Cardiac muscle cell (in vitro differentiated cells and primary cell): ENCODE data around the gene S100A11. TPM values are rescaled to one million over a fixed set of nuclear protein-coding genes. Genes with fewer than 3 reads are reported as not detected.

Experiments
- DNase-seq, 2 donors: peaks; one replicate each; pipeline versions ENCODE4 v3.0.0 to v3.0.0-alpha.2; 2010 to 2017; ENCODE audit warnings: low read depth in 1 of 2, low spot score in 1 of 2
- H3K27ac ChIP-seq: fragments of 200-600 bp; sonication (generic); 2 replicates; pipeline ENCODE4 v1.5.1; 2016
- H3K27me3 ChIP-seq: fragments of 200-600 bp; sonication (generic); 2 replicates; pipeline ENCODE4 v1.6.0; 2016; ENCODE audit warnings: control low read depth
- H3K36me3 ChIP-seq: fragments of 200-600 bp; sonication (generic); 2 replicates; pipeline ENCODE4 v1.5.1; 2016; ENCODE audit warnings: control low read depth
- H3K4me1 ChIP-seq: fragments of 200-600 bp; sonication (generic); 2 replicates; pipeline ENCODE4 v1.8.1; 2017; ENCODE audit warnings: low read depth, mild to moderate bottlenecking, mixed run types
- H3K4me3 ChIP-seq: fragments of 200-600 bp; sonication (generic); 2 replicates; pipeline ENCODE4 v1.5.1; 2016; ENCODE audit warnings: mild to moderate bottlenecking
- H3K9me3 ChIP-seq: fragments of 200-600 bp; sonication (generic); 2 replicates; pipeline ENCODE4 v1.5.1; 2017; ENCODE audit warnings: low read depth, mild to moderate bottlenecking, control low read depth
- CTCF ChIP-seq: IDR thresholded peaks from 2 replicates; pipeline ENCODE4 v1.5.1; 2012; ENCODE audit warnings: low read depth, mild to moderate bottlenecking, low read length
- polyA plus RNA-seq: library from polyadenylated mRNA; unstranded; fragments of >200 nt; fragmentation: Nextera tagmentation; extraction: Ambion mirVana; gene quantifications from 2 replicates; pipeline ENCODE4 v1.2.1, GENCODE V29; 2016
- total RNA-seq: library from RNA; depleted of rRNA; stranded (reverse); fragments of >200 nt; gene quantifications from 2 replicates; pipeline ENCODE4 v1.2.3, GENCODE V29; 2016

S100A11 gene
- total and polyA plus RNA-seq, 2 experiments from 2014 or later = 22.5 to 122 TPM

GRCh38 chr1:152007047-152007446 is 29.8 kb downstream of the S100A11 start:
- Histone ChIP-seq H3K27me3 (no peaks in the 10 kb centered on the region), H3K36me3 (no peaks in the 10 kb centered on the region), H3K9me3 (no peaks in the 10 kb centered on the region), H3K27ac (no peak overlapping the region), H3K4me1 (peaks cover 12% of the 10 kb centered on the region), H3K4me3 (no peak overlapping the region)
- no peak for DNase-seq
- no peak for TF ChIP-seq CTCF

GRCh38 chr1:152005360-152005912 is 31.4 kb downstream of the S100A11 start:
- no peak overlapping the region for H3K27ac ChIP-seq
- no peaks in the 10 kb centered on the region for H3K9me3 ChIP-seq
- no peaks in the 10 kb centered on the region for H3K36me3 ChIP-seq
- H3K27me3 ChIP-seq = no peaks in the 10 kb centered on the region
- peaks cover 12% of the 10 kb centered on the region for H3K4me1 ChIP-seq
- no peak for TF ChIP-seq CTCF
- no peak overlapping the region for H3K4me3 ChIP-seq
- no peak for DNase-seq

- peaks cover 12% of the 10 kb centered on the region for H3K4me1 ChIP-seq
- no peaks in the 10 kb centered on the region for H3K9me3 ChIP-seq
- peak in 1 of 2 donors; percentile 14 for DNase-seq
- H3K36me3 ChIP-seq = no peaks in the 10 kb centered on the region
- H3K4me3 ChIP-seq = no peak overlapping the region
- peak; percentile 14 for TF ChIP-seq CTCF
- H3K27ac ChIP-seq = no peak overlapping the region
- peaks cover 9% of the 10 kb centered on the region for H3K27me3 ChIP-seq
Observed at GRCh38 chr1:152003846-152004442, 32.9 kb downstream of the S100A11 start.

DNA sequence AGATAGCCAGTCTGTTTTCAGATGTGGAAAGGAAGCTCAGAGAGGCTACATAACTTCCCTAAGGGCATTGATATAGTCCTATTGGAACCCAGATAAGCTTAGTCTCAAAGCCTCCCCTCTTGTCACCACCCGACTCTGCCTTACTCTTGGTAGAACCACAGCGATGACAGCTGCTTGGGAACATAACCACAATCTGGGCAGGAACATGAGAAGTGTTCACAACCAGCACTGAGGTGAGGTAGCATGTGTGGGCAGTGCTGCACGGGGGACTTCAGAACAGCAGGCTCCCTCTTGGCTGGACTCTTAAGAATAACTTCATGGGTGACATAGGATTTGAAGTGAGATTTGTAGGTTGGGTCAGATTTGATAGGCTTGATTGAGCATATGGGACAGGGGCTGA is 33.8 kb downstream of the S100A11 start:
- H3K4me1 ChIP-seq = peaks cover 12% of the 10 kb centered on the region
- no peaks in the 10 kb centered on the region for H3K9me3 ChIP-seq
- no peak overlapping the region for H3K27ac ChIP-seq
- H3K27me3 ChIP-seq = peaks cover 19% of the 10 kb centered on the region
- TF ChIP-seq CTCF = no peak
- H3K36me3 ChIP-seq = no peaks in the 10 kb centered on the region
- no peak overlapping the region for H3K4me3 ChIP-seq
- DNase-seq = peak; percentile 54 to 89

- H3K27ac ChIP-seq = no peak overlapping the region
- peak; percentile 84 to 97 for DNase-seq
- no peaks in the 10 kb centered on the region for H3K36me3 ChIP-seq
- no peak overlapping the region for H3K4me3 ChIP-seq
- peak; percentile 94 for TF ChIP-seq CTCF
- peaks cover 27% of the 10 kb centered on the region for H3K27me3 ChIP-seq
- peaks cover 12% of the 10 kb centered on the region for H3K4me1 ChIP-seq
- H3K9me3 ChIP-seq = no peaks in the 10 kb centered on the region
Observed at GRCh38 chr1:152001631-152002584, 34.9 kb downstream of the S100A11 start.
